IMR-90 (cell line): Measurements from ENCODE around the gene GSDMA. TPM values are rescaled to one million over a fixed set of nuclear protein-coding genes. Genes with fewer than 3 reads are reported as not detected.

Experiments used
- ATAC-seq: fragments of 200-7000 bp; cut with Tn5 transposase; 2 replicates; pipeline ENCODE4 v1.9.1; 2020; ENCODE audit warnings: low read depth, mild to moderate bottlenecking, moderate library complexity
- BruUV-seq: library from RNA; stranded (reverse); fragments of 400-500 nt; replicated peaks from 2 replicates; lab custom pipeline; 2021; lab: Mats Ljungman, UMichigan
- CTCF ChIA-PET: fragments of 300-600 bp; formaldehyde crosslinking; extraction: SDS; loops from one replicate; lab custom pipeline; 2021; ENCODE audit warnings: antibody characterized with exemption; lab: Yijun Ruan, JAX
- POLR2A ChIA-PET: fragments of 300-600 bp; sonication (Branson Sonifier 250); formaldehyde crosslinking; loops from one replicate; lab custom pipeline; 2022; ENCODE audit warnings: antibody characterized with exemption; ENCODE audit not compliant: unreplicated experiment; lab: Charles Lee
- DNase-seq: peaks from one replicate; pipeline ENCODE4 v3.0.0; 2013
- H2AFZ ChIP-seq: replicated peaks from 2 replicates; pipeline ENCODE3; 2013; ENCODE audit warnings: low read length, mild to moderate bottlenecking; ENCODE audit not compliant: poor library complexity
- H2AK5ac ChIP-seq: 2 replicates; pipeline ENCODE4 v1.6.1; 2013; ENCODE audit warnings: low read depth, low read length, inconsistent platforms
- H2AK9ac ChIP-seq: replicated peaks from 2 replicates; pipeline ENCODE3; 2013; ENCODE audit warnings: mild to moderate bottlenecking, low read depth, low read length, moderate library complexity; ENCODE audit not compliant: poor library complexity
- H2BK120ac ChIP-seq: 2 replicates; pipeline ENCODE4 v1.6.1; 2013; ENCODE audit warnings: low read depth, low read length, inconsistent platforms
- H2BK15ac ChIP-seq: 3 replicates; pipeline ENCODE4 v1.6.1; 2013; ENCODE audit warnings: low read depth, low read length, inconsistent platforms
- H2BK20ac ChIP-seq: 2 replicates; pipeline ENCODE4 v1.6.1; 2013; ENCODE audit warnings: low read depth, mild to moderate bottlenecking, inconsistent platforms, low read length, moderate library complexity
- H2BK5ac ChIP-seq: 2 replicates; pipeline ENCODE4 v1.6.1; 2013; ENCODE audit warnings: mild to moderate bottlenecking, low read depth, low read length, inconsistent platforms; ENCODE audit not compliant: poor library complexity, severe bottlenecking
- H3K14ac ChIP-seq: replicated peaks from 2 replicates; pipeline ENCODE4 v1.6.1; 2013; ENCODE audit warnings: low read depth, low read length, inconsistent platforms
- H3K18ac ChIP-seq: 2 replicates; pipeline ENCODE4 v1.6.1; 2013; ENCODE audit warnings: low read depth, low read length, control low read depth
- H3K23ac ChIP-seq: 2 replicates; pipeline ENCODE4 v1.6.1; 2013; ENCODE audit warnings: low read depth, low read length, inconsistent platforms
- H3K27ac ChIP-seq: 2 replicates; pipeline ENCODE4 v1.5.1; 2013; ENCODE audit warnings: mild to moderate bottlenecking, control low read depth, low read length; ENCODE audit not compliant: insufficient read depth
- H3K27me3 ChIP-seq: 2 replicates; pipeline ENCODE4 v1.6.1; 2013; ENCODE audit warnings: low read length; ENCODE audit not compliant: control insufficient read depth, insufficient read depth
- H3K36me3 ChIP-seq: 2 replicates; pipeline ENCODE4 v1.6.1; 2013; ENCODE audit warnings: low read length, mixed read lengths; ENCODE audit not compliant: control insufficient read depth, insufficient read depth
- H3K4ac ChIP-seq: 2 replicates; pipeline ENCODE4 v1.6.1; 2013; ENCODE audit warnings: low read depth, low read length, inconsistent platforms
- H3K4me1 ChIP-seq: 2 replicates; pipeline ENCODE4 v1.6.1; 2013; ENCODE audit warnings: low read length, mixed read lengths; ENCODE audit not compliant: control insufficient read depth, insufficient read depth
- H3K4me2 ChIP-seq: 2 replicates; pipeline ENCODE4 v1.6.1; 2013; ENCODE audit warnings: low read depth, mild to moderate bottlenecking, control low read depth, low read length, moderate library complexity
- H3K4me3 ChIP-seq: 2 replicates; pipeline ENCODE4 v1.5.1; 2013; ENCODE audit warnings: low read depth, mild to moderate bottlenecking, control low read depth, low read length, moderate library complexity; ENCODE audit not compliant: insufficient read depth
- H3K56ac ChIP-seq: 2 replicates; pipeline ENCODE4 v1.6.1; 2013; ENCODE audit warnings: low read length, inconsistent platforms; ENCODE audit not compliant: insufficient read depth; ENCODE audit errors: extremely low read depth
- H3K79me1 ChIP-seq, 2 experiments: 2 replicates each; pipeline ENCODE4 v1.6.1; 2013; ENCODE audit warnings: low read length in 2 of 2, inconsistent platforms in 1 of 2, low read depth in 1 of 2
- H3K9ac ChIP-seq: 2 replicates; pipeline ENCODE4 v1.6.1; 2013; ENCODE audit warnings: low read depth, low read length, control low read depth
- H3K9me1 ChIP-seq: 2 replicates; pipeline ENCODE4 v1.6.1; 2013; ENCODE audit warnings: low read length, inconsistent platforms; ENCODE audit not compliant: insufficient read depth
- H3K9me3 ChIP-seq: 2 replicates; pipeline ENCODE4 v1.6.1; 2013; ENCODE audit warnings: low read length; ENCODE audit not compliant: control insufficient read depth, insufficient read depth
- H4K20me1 ChIP-seq: 2 replicates; pipeline ENCODE4 v1.6.1; 2013; ENCODE audit warnings: low read length, inconsistent platforms; ENCODE audit not compliant: insufficient read depth
- H4K5ac ChIP-seq: 2 replicates; pipeline ENCODE4 v1.6.1; 2013; ENCODE audit warnings: mild to moderate bottlenecking, low read depth, low read length, control low read depth
- H4K8ac ChIP-seq, 2 experiments: 2 replicates each; pipeline ENCODE4 v1.6.1; 2013; ENCODE audit warnings: low read depth in 2 of 2, low read length in 2 of 2, control low read depth in 1 of 2, inconsistent platforms in 1 of 2
- H4K91ac ChIP-seq: 2 replicates; pipeline ENCODE4 v1.6.1; 2013; ENCODE audit warnings: low read depth, low read length, inconsistent platforms; ENCODE audit not compliant: insufficient read depth
- BHLHE40 ChIP-seq: fragments of 150-350 bp; IDR thresholded peaks from 2 replicates; pipeline ENCODE4 v1.6.1; 2016; ENCODE audit warnings: mild to moderate bottlenecking, low read depth, low read length
- CEBPB ChIP-seq: IDR thresholded peaks from 2 replicates; pipeline ENCODE4 v1.6.1; 2012; ENCODE audit warnings: low read depth, low read length, improper control_type of control experiment
- CHD1 ChIP-seq: IDR thresholded peaks from 2 replicates; pipeline ENCODE4 v1.6.1; 2012; ENCODE audit warnings: low read depth, low read length, improper control_type of control experiment
- FOS ChIP-seq: fragments of 150-350 bp; IDR thresholded peaks from 2 replicates; pipeline ENCODE4 v1.6.1; 2016; ENCODE audit warnings: low read depth, low read length
- MAFK ChIP-seq: IDR thresholded peaks from 2 replicates; pipeline ENCODE4 v1.6.1; 2012; ENCODE audit warnings: low read depth, low read length, improper control_type of control experiment
- MAZ ChIP-seq: IDR thresholded peaks from 2 replicates; pipeline ENCODE4 v1.6.1; 2012; ENCODE audit warnings: low read depth, mild to moderate bottlenecking, low read length, improper control_type of control experiment, moderate library complexity, borderline replicate concordance
- MXI1 ChIP-seq: IDR thresholded peaks from 2 replicates; pipeline ENCODE4 v1.6.1; 2012; ENCODE audit warnings: low read depth, mild to moderate bottlenecking, low read length, moderate library complexity, borderline replicate concordance
- NFE2L2 ChIP-seq: fragments of 150-350 bp; IDR thresholded peaks from 2 replicates; pipeline ENCODE4 v1.6.1; 2016; ENCODE audit warnings: low read depth, mild to moderate bottlenecking, low read length
- POLR2A ChIP-seq: IDR thresholded peaks from 2 replicates; pipeline ENCODE4 v1.6.1; 2012; ENCODE audit warnings: mild to moderate bottlenecking, low read depth, low read length
- RAD21 ChIP-seq: IDR thresholded peaks from 2 replicates; pipeline ENCODE4 v1.6.1; 2012; ENCODE audit warnings: low read length, improper control_type of control experiment
- RCOR1 ChIP-seq: IDR thresholded peaks from 2 replicates; pipeline ENCODE4 v1.6.1; 2012; ENCODE audit warnings: mild to moderate bottlenecking, low read length, improper control_type of control experiment; ENCODE audit not compliant: insufficient replicate concordance
- RFX5 ChIP-seq: IDR thresholded peaks from 2 replicates; pipeline ENCODE4 v1.8.0; 2012; ENCODE audit warnings: low read depth, mild to moderate bottlenecking, low read length, moderate library complexity
- SMC3 ChIP-seq: fragments of 150-350 bp; IDR thresholded peaks from 2 replicates; pipeline ENCODE4 v1.6.1; 2016; ENCODE audit warnings: low read depth, mild to moderate bottlenecking, antibody characterized with exemption, low read length, moderate library complexity
- WGBS, 2 experiments: methylation state at CpG; one replicate each; pipeline versions ENCODE4 v1.1.5 to v1.1.7; 2013; ENCODE audit warnings: missing lambda C conversion rate in 2 of 2; ENCODE audit not compliant: insufficient read length in 1 of 2; ENCODE audit errors: extremely low coverage in 2 of 2; 5-methylcytosine and 5-hydroxymethylcytosine counted together
- dilution Hi-C: fragments of 300-500 bp; cut with HindIII; formaldehyde crosslinking; loops from one replicate; pipeline ENCODE4 v1.14.3; 2018; ENCODE audit warnings: low sequenced_read_pairs; ENCODE audit not compliant: unreplicated experiment
- in situ Hi-C: fragments of 300-500 bp; cut with MboI; formaldehyde crosslinking; loops from 3 replicates; pipeline ENCODE4 v1.14.3; 2019; ENCODE audit warnings: low sequenced_read_pairs, inconsistent platforms, mixed read lengths
- intact Hi-C: fragments of 100-400 bp; cut with micrococcal nuclease; formaldehyde crosslinking; loops from 2 replicates; pipeline ENCODE4 v1.10.0; 2022
- polyA plus RNA-seq, 3 experiments: library from polyadenylated mRNA; depleted of rRNA; stranded (reverse); fragments of >200 nt; gene quantifications; 2 replicates each; pipeline ENCODE4 v1.2.3, GENCODE V29; 2012; ENCODE audit warnings: low replicate concordance in 1 of 3
- total RNA-seq: library from RNA; depleted of rRNA; stranded (reverse); fragments of >200 nt; gene quantifications from 2 replicates; pipeline ENCODE4 v1.2.3, GENCODE V29; 2012
- TF ChIP-seq, protein P1 (sequence below): conservative IDR thresholded peaks from 2 replicates; pipeline ENCODE4 v1.5.1; 2012; ENCODE audit warnings: mild to moderate bottlenecking, low read depth, low read length, improper control_type of control experiment

GSDMA gene
- total and polyA plus RNA-seq, 2 of the 4 experiments (the other 2 are of a cell fraction), result not detected

DNA sequence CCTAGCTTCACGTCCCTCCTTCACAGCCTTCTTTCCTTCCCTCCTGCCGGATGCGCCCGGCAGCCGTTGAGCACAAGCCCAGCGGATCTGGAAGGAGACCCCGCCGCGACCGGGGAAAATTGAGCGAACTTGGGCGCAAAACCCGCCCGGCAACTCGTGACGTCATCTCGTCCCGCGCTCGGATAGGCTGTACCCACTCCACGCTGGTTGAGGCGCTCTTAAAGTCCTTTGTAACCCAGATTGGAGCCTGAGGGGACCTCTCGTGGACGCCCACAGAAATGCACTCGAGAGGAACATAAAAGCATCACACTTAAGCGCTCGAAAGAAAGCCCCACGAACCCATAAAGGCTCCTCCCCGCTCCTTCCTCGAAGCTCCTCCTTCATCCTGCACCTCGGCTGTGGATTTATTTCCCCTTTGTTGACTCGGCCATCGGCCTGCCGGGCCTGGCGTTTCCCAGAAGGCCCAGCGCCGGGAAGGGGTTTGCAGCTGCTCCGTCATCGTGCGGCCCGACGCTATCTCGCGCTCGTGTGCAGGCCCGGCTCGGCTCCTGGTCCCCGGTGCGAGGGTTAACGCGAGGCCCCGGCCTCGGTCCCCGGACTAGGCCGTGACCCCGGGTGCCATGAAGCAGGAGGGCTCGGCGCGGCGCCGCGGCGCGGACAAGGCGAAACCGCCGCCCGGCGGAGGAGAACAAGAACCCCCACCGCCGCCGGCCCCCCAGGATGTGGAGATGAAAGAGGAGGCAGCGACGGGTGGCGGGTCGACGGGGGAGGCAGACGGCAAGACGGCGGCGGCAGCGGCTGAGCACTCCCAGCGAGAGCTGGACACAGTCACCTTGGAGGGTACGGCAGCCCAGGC is 17.8 kb downstream of the GSDMA start, which contains the start of gene PSMD3:
PSMD3 (plus strand) TSS at position 457 of the 856 bp plus-strand sequence; CDS start at position 621, 164 bp downstream.
- POLR2A ChIA-PET, result interaction anchor here (1.1 kb wide), 1 partner anchor 22 kb away, joined by 3 read pairs; no protein-coding TSS in a partner anchor
- BruUV-seq, result no TSS peak
- in situ Hi-C loops, result no loop called here
- TF ChIP-seq NFE2L2 (peak; percentile 15; the same call in 1 of the 2 replicates), POLR2A (peak; percentile 89), RCOR1 (no peak), CEBPB (no peak), MAZ (peak; percentile 69), MAFK (peak; percentile 19; the same call in 1 of the 2 replicates), SMC3 (peak; percentile 93), MXI1 (peak; percentile 78; the same call in 1 of the 2 replicates), FOS (no peak), BHLHE40 (peak; percentile 30), RFX5 (peak; percentile 99), RAD21 (peak; percentile 92), CHD1 (peak; percentile 98; the same call in 1 of the 2 replicates)
- TF ChIP-seq, protein P1, sequence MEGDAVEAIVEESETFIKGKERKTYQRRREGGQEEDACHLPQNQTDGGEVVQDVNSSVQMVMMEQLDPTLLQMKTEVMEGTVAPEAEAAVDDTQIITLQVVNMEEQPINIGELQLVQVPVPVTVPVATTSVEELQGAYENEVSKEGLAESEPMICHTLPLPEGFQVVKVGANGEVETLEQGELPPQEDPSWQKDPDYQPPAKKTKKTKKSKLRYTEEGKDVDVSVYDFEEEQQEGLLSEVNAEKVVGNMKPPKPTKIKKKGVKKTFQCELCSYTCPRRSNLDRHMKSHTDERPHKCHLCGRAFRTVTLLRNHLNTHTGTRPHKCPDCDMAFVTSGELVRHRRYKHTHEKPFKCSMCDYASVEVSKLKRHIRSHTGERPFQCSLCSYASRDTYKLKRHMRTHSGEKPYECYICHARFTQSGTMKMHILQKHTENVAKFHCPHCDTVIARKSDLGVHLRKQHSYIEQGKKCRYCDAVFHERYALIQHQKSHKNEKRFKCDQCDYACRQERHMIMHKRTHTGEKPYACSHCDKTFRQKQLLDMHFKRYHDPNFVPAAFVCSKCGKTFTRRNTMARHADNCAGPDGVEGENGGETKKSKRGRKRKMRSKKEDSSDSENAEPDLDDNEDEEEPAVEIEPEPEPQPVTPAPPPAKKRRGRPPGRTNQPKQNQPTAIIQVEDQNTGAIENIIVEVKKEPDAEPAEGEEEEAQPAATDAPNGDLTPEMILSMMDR, result peak; percentile 98

More for the DNA sequence above, 17.8 kb downstream of the GSDMA start, which contains the start of gene PSMD3:
- H4K5ac ChIP-seq, result peak within 1 kb of the TSS; percentile 58
- ATAC-seq (peak; percentile 95), DNase-seq (peak; percentile 100)
- H3K4me1 ChIP-seq, result peaks cover 8% of the 10 kb centered on the region; the same call in 1 of the 2 replicates
- H2BK15ac ChIP-seq, result peak within 1 kb of the TSS; percentile 68; the same call in 2 of the 3 replicates
- H2BK5ac ChIP-seq, result peak within 1 kb of the TSS; percentile 72
- H4K8ac ChIP-seq, result peak within 1 kb of the TSS; percentile 66 to 93
- peaks cover 15% of the 10 kb centered on the region for H3K36me3 ChIP-seq
- H3K23ac ChIP-seq, result peak within 1 kb of the TSS; percentile 84
- dilution Hi-C loops (no loop called here), intact Hi-C loops (loop anchor here (1.0 to 10.0 kb wide), 3 partner anchors 21 to 356 kb away; partner anchors contain the start of gene PPP1R1B)
- peak within 1 kb of the TSS; percentile 80 for H2BK120ac ChIP-seq
- H4K91ac ChIP-seq, result peak within 1 kb of the TSS; percentile 80
- CTCF ChIA-PET, result interaction anchor here (0.5 to 4.0 kb wide), 8 partner anchors 10 to 630 kb away, joined by 3 to 23 read pairs (median 4); no protein-coding TSS in a partner anchor
- H2AK9ac ChIP-seq, result peak within 1 kb of the TSS; percentile 88
- H3K79me1 ChIP-seq, result peaks cover 10 to 22% of the 10 kb centered on the region in 2 experiments
- peak within 1 kb of the TSS; percentile 47; the same call in 1 of the 2 replicates for H3K18ac ChIP-seq
- 0% methylated on average over 42 of the region's 84 CpGs; no CpG with 5 or more reads in 1 of the 2 experiments for WGBS, 2 experiments
- no peaks in the 10 kb centered on the region for H3K27me3 ChIP-seq
- H2AK5ac ChIP-seq, result peak within 1 kb of the TSS; percentile 41; the same call in 1 of the 2 replicates
- peak within 1 kb of the TSS; percentile 76 for H3K4ac ChIP-seq
- peak within 1 kb of the TSS; percentile 54 for H3K27ac ChIP-seq
- H3K4me2 ChIP-seq, result peak within 1 kb of the TSS; percentile 97
- peak within 1 kb of the TSS; percentile 84 for H3K56ac ChIP-seq
- peak within 1 kb of the TSS; percentile 80 for H3K4me3 ChIP-seq
- H4K20me1 ChIP-seq, result peaks cover 15% of the 10 kb centered on the region
- peak within 1 kb of the TSS; percentile 97 for H2AFZ ChIP-seq
- no peaks in the 10 kb centered on the region for H3K9me3 ChIP-seq
- H2BK20ac ChIP-seq, result peak within 1 kb of the TSS; percentile 23; the same call in 1 of the 2 replicates
- H3K9ac ChIP-seq, result peak within 1 kb of the TSS; percentile 79
- peak within 1 kb of the TSS; percentile 92 for H3K14ac ChIP-seq
- peaks cover 8% of the 10 kb centered on the region; the same call in 1 of the 2 replicates for H3K9me1 ChIP-seq
